IPS DF 6.9 (cell line): ENCODE results near the gene ANAPC2.
"Not testable (repeated sequence)": the region's sequence is repeated elsewhere in the genome, so short reads cannot be mapped to it uniquely, and the experiment has no call there.

Experiments
- DNase-seq: peaks from one replicate; pipeline ENCODE4 v3.0.0-alpha.2; 2013; ENCODE audit warnings: low read depth, low spot score
- H3K27ac ChIP-seq: one replicate; pipeline ENCODE4 v1.5.1; 2013; ENCODE audit warnings: low read length, control low read depth
- H3K27me3 ChIP-seq: 2 replicates; pipeline ENCODE4 v1.6.1; 2013; ENCODE audit warnings: mild to moderate bottlenecking, low read length; ENCODE audit not compliant: control insufficient read depth, insufficient read depth
- H3K36me3 ChIP-seq: 2 replicates; pipeline ENCODE4 v1.6.1; 2013; ENCODE audit warnings: low read length; ENCODE audit not compliant: control insufficient read depth, insufficient read depth
- H3K4me1 ChIP-seq: 2 replicates; pipeline ENCODE4 v1.6.1; 2013; ENCODE audit warnings: low read length; ENCODE audit not compliant: control insufficient read depth, insufficient read depth
- H3K4me3 ChIP-seq: 2 replicates; pipeline ENCODE4 v1.5.1; 2013; ENCODE audit warnings: mild to moderate bottlenecking, low read length
- H3K9me3 ChIP-seq: 2 replicates; pipeline ENCODE4 v1.6.1; 2013; ENCODE audit warnings: low read length, inconsistent platforms; ENCODE audit not compliant: control insufficient read depth, insufficient read depth
- WGBS: extraction: QIAGEN DNeasy Blood & Tissue Kit; methylation state at CpG from one replicate; pipeline ENCODE4 v1.1.7; 2013; ENCODE audit warnings: mixed read lengths, missing lambda C conversion rate; ENCODE audit not compliant: insufficient read length, insufficient coverage; 5-methylcytosine and 5-hydroxymethylcytosine counted together

Gene ANAPC2

DNA sequence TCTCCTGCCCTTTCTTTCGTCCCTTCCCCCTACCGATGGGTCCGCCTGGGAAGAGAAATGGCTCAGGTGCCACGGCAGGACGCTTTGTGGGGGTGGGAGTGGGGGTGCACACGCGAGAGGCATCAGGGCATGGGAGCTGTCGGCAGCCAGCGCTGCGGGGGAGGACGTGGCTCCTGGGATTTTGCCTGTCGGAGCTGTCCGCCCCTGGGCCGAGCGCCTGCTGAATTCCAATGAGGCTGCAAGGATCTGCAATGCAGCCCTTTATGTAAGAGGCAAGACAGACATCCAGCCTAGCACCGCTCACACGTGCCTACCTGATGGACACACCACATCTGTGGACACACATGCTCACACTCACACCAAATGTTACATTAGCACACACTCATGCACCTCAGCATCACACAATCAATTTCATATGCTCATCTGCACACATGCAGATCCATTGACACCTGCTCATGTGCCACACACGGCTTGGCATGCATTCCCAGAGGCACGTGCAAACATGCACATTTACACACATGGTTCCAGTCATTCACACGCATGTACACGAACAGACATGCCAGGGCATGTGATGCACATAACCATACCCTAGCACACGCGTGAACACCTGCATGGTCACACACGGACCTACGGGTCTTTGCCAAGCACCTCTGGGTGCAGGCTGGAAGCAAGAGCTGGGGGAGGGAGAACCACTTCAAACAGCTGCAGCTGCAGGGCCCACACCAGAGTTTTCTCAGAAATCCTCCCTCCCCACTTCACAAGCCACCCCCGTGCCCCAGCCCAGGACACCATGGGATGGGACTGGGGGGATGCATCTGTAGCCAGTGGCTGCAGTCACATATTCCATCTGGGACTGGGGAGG, 48.0 kb downstream of the ANAPC2 start:
- no peak for DNase-seq
- Histone ChIP-seq H3K36me3 (no peaks in the 10 kb centered on the region), H3K27me3 (peaks cover 26% of the 10 kb centered on the region), H3K4me3 (no peak overlapping the region), H3K9me3 (no peaks in the 10 kb centered on the region), H3K27ac (no peak overlapping the region), H3K4me1 (peaks cover 5% of the 10 kb centered on the region; the same call in 1 of the 2 replicates)
- WGBS = no CpG with 5 or more reads among the region's 26 CpGs

DNA sequence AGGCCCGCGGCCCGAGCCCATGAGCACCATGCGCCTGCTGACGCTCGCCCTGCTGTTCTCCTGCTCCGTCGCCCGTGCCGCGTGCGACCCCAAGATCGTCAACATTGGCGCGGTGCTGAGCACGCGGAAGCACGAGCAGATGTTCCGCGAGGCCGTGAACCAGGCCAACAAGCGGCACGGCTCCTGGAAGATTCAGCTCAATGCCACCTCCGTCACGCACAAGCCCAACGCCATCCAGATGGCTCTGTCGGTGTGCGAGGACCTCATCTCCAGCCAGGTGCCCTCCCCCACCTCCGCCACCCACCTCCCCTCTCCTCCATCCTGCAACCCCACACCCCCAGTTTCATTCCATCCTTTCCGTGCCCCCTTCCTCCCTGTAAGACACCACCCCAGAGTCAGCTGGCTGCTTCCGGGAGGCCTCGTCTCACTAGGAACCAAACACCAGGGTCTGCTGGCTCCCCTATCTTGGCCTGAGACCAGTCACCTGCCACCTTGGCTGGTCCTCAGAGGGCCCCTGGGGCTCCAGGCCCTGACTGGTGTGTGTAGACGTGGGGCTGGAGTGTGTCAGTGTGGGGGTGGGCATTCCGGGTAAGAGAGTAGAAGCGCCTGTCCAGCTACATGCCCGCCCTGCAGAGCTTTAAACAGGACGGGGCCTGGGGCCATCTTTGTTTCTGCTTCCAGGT, 48.8 kb downstream of the ANAPC2 start:
- no peaks in the 10 kb centered on the region for H3K36me3 ChIP-seq
- peaks cover 26% of the 10 kb centered on the region for H3K27me3 ChIP-seq
- H3K4me1 ChIP-seq = peaks cover 5% of the 10 kb centered on the region; the same call in 1 of the 2 replicates
- no CpG with 5 or more reads among the region's 37 CpGs for WGBS
- H3K27ac ChIP-seq = no peak overlapping the region
- no peak overlapping the region for H3K4me3 ChIP-seq
- DNase-seq = no peak
- H3K9me3 ChIP-seq = no peaks in the 10 kb centered on the region

DNA sequence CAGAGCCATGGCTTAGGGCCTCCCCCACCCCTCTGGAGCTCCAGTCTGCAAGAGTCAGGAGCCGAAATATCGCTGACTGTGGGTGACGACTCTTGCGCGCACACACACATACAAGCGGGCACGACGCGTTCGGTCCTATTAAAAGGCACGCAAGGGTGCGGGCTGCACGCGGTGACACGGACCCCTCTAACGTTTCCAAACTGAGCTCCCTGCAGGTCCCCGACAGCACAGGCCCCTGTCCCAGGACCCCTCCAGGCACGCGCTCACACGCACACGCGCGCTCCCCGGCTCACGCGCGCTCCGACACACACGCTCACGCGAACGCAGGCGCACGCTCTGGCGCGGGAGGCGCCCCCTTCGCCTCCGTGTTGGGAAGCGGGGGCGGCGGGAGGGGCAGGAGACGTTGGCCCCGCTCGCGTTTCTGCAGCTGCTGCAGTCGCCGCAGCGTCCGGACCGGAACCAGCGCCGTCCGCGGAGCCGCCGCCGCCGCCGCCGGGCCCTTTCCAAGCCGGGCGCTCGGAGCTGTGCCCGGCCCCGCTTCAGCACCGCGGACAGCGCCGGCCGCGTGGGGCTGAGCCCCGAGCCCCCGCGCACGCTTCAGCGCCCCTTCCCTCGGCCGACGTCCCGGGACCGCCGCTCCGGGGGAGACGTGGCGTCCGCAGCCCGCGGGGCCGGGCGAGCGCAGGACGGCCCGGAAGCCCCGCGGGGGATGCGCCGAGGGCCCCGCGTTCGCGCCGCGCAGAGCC, 49.5 kb downstream of the ANAPC2 start, which contains the start of gene GRIN1:
GRIN1 (plus strand) TSS at position 433 of the 746 bp plus-strand sequence. CDS start 333 bp downstream, outside the sequence.
- no peak for DNase-seq
- Histone ChIP-seq H3K4me3 (peak within 1 kb of the TSS; percentile 4; the same call in 1 of the 2 replicates), H3K9me3 (no peaks in the 10 kb centered on the region)

DNA sequence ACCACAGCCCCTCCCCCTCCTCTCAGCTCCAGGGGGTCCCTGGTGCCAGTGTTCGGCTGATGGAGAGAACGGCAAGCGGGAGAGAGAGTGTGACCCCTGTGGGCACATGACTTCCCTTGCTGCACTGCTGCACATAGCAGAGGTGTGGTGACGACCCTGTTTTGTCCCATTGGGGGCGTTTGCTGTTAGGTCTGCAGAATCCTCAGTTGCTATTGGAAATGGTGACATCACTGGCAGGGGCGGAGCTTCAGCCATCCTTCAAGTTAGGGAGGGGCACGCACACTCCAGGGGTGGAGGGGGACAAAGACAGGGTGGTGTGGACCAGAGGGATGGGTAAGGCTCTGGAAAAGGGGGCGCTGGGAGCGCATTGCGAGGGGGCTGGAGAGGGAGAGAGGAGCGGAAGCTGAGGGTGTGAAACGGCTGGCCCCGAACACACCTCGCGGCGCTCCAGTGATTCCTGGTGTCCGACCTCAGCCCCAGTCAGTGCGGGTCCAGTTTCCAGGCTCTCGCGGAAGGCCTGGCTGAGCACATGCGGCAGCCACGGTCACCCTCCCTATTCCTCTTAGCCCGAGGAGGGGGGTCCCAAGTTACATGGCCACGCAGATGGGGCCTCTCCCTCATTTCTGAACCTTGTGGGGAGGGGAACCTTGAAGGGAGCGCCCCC, 50.2 kb downstream of the ANAPC2 start:
- no CpG with 5 or more reads among the region's 25 CpGs for WGBS
- H3K4me1 ChIP-seq = peaks cover 5% of the 10 kb centered on the region; the same call in 1 of the 2 replicates
- H3K27ac ChIP-seq = no peak overlapping the region
- no peak overlapping the region for H3K4me3 ChIP-seq
- H3K9me3 ChIP-seq = no peaks in the 10 kb centered on the region
- no peaks in the 10 kb centered on the region for H3K36me3 ChIP-seq
- DNase-seq = no peak
- peaks cover 26% of the 10 kb centered on the region for H3K27me3 ChIP-seq

More for the DNA sequence above, 49.5 kb downstream of the ANAPC2 start, which contains the start of gene GRIN1:
- no peak within 1 kb of the TSS for H3K27ac ChIP-seq
- no peaks in the 10 kb centered on the region for H3K36me3 ChIP-seq
- WGBS = no CpG with 5 or more reads among the region's 104 CpGs
- peaks cover 5% of the 10 kb centered on the region; the same call in 1 of the 2 replicates for H3K4me1 ChIP-seq
- H3K27me3 ChIP-seq = peaks cover 26% of the 10 kb centered on the region

DNA sequence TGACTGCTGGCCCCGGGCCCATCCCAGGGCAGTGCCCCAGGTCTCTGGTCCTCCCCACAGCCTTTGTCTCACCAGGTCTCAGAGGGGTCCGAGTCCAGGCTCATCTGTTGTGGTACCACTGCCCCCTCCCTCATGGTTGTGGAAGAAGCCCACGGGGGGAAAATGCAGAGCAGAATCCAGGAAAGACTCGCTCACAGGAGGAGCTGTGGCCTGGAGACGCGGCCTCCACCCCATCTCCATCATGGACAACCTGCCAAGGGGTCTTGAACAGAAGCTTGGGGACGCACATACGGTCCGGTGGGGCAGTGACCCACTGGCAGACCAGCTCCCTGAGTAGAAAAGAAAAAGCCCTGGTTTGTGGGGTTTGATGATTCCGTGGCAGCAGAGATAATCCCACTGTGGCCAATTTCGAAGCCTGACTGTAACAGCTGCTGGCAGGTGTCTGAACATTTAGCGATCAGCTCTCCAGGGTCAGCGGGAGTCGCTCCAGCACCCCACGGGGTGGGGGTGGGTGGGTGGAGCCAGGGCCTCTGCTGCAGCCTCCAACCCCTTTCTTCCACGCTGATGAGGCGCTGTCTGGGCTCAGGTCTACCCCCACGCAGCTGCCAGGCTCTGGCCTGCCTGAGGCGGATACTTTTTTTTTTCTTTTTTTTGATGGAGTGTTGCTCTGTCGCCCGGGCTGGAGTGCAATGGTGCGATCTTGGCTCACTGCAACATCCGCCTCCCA, 51.3 kb downstream of the ANAPC2 start:
- Histone ChIP-seq H3K4me1 (peaks cover 5% of the 10 kb centered on the region; the same call in 1 of the 2 replicates), H3K4me3 (no peak overlapping the region), H3K9me3 (no peaks in the 10 kb centered on the region), H3K27me3 (peaks cover 26% of the 10 kb centered on the region), H3K27ac (no peak overlapping the region), H3K36me3 (no peaks in the 10 kb centered on the region)
- no peak for DNase-seq
- no CpG with 5 or more reads among the region's 23 CpGs for WGBS

DNA sequence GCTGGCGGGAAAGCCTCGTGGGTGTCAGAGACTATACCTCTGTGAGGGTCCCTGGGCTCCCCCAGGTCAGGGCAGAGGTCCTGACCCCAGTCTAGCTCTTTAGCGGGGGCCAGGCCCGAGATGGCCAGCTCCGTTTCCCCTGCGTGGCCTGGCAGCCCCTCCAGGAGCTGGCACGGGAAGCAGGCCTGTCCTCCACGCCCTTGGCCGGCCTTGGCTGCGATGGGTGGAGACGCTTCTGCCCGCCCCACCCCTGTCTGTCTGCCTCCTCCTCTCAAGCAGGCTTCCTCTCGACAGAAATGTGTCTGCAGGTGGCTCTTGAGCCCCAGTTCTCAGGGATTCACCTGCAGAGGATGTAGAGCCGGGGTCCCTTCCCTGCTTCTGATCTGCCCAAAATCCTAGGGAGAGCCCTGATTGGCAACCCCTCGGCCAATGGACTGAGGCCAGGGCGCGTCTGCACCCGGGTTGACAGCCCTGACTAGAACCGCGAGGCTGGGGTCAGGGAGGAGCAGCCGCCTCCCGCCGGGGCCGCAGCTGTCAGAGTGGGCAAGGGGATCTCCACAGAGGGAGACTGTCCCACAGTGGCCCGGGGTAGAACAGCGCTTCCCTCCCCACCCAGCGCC, 52.0 kb downstream of the ANAPC2 start:
- no peak for DNase-seq
- no peak overlapping the region for H3K27ac ChIP-seq
- no peaks in the 10 kb centered on the region for H3K9me3 ChIP-seq
- no CpG with 5 or more reads among the region's 27 CpGs for WGBS
- H3K36me3 ChIP-seq = no peaks in the 10 kb centered on the region
- peaks cover 26% of the 10 kb centered on the region for H3K27me3 ChIP-seq
- no peak overlapping the region for H3K4me3 ChIP-seq
- peaks cover 5% of the 10 kb centered on the region; the same call in 1 of the 2 replicates for H3K4me1 ChIP-seq

DNA sequence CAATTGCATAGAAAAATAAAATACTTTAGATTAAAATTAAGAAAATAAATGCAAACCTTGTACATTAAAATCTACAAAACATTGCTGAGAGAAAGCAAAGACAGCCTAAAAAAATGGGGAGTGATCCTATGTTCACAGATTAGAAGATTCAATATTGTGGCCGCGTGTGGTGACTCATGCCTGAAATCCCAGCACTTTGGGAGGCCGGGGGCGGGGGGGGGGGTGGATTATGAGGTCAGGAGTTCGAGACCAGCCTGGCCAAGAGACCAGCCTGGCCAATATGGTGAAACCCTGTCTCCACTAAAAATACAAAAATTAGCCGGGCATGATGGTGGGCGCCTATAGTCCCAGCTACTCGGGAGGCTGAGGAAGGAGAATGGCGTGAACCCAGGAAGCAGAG, 53.2 kb downstream of the ANAPC2 start:
- not testable (repeated sequence) for DNase-seq, H3K4me1 ChIP-seq

DNA sequence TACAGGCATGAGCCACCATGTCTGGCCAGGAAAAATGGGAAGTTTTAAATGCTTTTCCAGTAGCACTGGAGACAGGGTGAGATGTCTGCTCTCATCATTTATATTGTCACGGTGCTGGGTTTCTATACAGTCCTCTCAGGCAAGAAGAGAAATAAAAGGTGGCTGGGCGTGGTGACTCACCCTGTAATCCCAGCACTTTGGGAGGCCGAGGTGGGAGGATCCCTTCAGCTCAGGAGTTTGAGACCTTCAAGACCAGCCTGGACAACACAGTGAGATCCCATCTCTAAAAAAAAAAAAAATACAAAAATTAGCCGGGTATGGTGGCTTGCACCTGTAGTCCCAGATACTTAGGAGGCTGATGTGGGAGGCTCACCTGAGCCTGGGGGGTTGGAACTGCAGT, 54.2 kb downstream of the ANAPC2 start:
- Histone ChIP-seq H3K4me3 (no peak overlapping the region), H3K4me1 (peaks cover 5% of the 10 kb centered on the region; the same call in 1 of the 2 replicates), H3K9me3 (no peaks in the 10 kb centered on the region), H3K27me3 (peaks cover 14% of the 10 kb centered on the region), H3K27ac (no peak overlapping the region), H3K36me3 (no peaks in the 10 kb centered on the region)
- no CpG with 5 or more reads among the region's 4 CpGs for WGBS
- DNase-seq = no peak

More for the DNA sequence above, 53.2 kb downstream of the ANAPC2 start:
- H3K4me3 ChIP-seq, H3K36me3 ChIP-seq, H3K27ac ChIP-seq, H3K9me3 ChIP-seq: not testable (repeated sequence)
- H3K27me3 ChIP-seq = peaks cover 22% of the 10 kb centered on the region
- WGBS = no CpG with 5 or more reads among the region's 9 CpGs

DNA sequence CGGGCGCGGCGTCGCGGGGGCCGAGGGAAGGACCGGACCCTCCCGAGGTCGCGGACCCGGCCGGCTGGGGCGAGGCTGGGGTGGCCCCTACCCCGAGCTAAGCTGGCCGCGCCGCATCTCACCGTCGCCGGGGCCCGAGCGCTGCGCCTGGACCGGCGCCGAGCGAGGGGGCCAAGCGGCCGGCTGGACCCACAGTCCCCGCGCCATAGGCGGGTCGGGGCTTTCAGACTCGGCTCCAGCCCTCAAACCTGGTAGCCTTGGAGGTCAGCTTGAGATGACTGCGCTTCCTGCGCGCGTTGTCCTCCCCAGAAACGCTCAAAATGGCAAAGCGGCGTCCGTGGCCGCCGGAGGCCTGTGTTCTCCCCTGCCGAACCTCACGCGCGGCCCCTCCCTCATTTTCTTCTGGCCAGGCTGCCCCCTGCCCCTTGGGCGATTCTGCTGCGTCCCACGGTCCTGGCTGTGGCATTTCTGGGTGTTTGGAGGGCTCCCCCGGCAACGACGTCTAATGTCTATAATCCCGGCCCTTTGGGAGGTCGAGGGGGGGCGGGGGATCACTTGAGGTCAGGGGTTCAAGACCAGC, 58.1 kb downstream of the ANAPC2 start:
- no peak for DNase-seq
- Histone ChIP-seq H3K27ac (no peak overlapping the region), H3K4me3 (peak overlapping the region; percentile 68), H3K27me3 (no peaks in the 10 kb centered on the region), H3K36me3 (no peaks in the 10 kb centered on the region), H3K9me3 (no peaks in the 10 kb centered on the region), H3K4me1 (peaks cover 2% of the 10 kb centered on the region)
- WGBS = no CpG with 5 or more reads among the region's 58 CpGs
